Measurements from ENCODE around the gene KCNF1.

GRCh38 chr2:10909996-10910341 is 1.8 kb upstream of the KCNF1 start:
- TF ChIP-seq CTCF (IDR thresholded peaks at IDR 0.05) (no peak), POLR2A (IDR thresholded peaks at IDR 0.05) (no peak), EP300 (IDR thresholded peaks at IDR 0.05) (no peak)
